Measurements from ENCODE around the gene GPR162.

GPR162 gene

DNA sequence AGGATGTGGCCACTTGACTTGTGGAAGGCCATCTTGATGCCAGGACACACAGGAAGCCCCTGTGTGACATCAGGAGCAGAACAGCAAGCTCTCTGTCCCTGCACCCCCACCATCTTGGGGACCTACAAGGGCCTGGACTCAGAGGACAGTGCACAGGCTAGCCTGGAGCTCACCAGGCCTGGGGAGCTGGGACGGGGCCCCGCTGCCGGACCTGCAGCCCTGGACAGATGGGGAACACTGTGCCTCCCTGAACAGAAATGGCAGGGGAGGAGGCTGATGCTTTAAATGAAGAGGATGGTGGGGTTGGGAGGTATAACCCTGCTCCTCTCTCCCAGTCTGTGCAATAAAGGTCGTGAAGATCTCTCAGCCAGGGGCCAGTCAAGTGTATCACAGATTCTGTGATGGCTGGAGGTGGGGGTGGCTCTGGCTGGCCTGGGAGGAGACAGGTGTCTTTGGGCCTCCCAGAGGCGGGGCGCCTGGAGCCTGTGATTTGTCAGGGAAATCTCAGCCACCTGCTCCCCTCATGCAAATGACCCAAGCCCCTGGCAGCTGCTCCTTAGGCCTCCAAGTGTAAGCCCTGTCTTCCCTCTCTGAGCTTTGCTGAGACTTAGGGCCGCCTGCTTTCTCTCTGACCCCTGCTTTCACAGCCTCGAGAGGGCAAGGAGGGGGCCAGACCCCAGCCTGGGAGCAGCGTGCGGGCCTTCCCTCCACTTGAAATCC, 18.0 kb downstream of the GPR162 start:
- DNase-seq, result no peak

DNA sequence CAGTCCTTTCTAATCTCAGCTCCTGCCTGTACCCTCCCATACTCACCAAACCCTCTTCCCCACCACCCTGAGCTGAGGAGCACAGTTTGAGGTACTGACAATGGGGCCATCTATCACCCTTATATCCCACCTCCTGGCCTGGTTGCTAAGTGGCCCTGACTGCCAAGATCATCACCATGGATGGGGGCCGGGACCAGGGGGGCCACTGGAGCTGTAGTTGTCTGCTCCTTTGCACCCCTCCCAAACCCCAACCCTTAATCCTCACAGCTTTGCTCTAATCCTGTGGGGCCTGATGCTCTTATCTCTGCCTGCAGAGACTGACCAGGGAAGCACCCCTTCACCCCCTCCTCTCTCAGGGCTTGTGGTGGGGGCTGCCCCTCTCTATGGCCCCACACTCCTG, 18.7 kb downstream of the GPR162 start:
- no peak for DNase-seq

DNA sequence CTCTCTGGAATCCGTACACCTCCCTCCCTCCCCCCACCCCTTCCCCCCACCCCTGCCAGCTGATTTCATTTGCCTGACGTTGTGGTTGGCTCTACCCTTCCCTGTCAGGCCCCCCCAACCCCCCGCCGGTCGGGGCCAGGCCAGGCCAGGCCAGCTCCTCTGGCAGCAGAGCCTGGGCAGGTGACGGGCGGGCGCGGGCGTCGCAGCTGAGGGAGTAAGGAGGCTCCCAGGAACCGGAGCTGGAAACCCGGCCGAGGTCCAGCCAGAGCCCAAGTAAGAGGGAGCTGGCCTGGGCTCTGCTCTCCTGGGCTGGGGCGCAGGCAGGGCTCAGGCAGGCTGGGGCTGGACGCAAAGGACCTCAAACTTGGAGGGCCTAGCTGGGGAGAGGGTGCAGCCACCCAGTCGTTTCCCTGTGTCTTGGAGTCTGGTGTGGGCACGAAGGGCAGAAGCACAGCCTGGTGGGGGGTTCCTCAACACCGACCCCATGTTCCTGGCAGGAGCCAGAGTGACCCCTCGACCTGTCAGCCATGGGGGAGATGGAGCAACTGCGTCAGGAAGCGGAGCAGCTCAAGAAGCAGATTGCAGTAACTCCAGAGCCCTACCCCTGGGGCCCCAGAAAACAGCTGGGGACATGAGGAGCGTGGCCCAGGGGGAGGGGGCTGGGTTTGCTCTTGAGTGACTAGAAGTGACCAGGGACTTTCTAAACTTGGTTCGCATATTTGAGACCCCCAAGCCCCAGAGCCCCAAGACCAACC, 19.3 kb downstream of the GPR162 start, which contains the start of gene GNB3:
Gene GNB3 (plus strand): TSS at position 165 of the 755 bp plus-strand sequence. CDS start 363 bp downstream, at position 528.
- no peak for DNase-seq

DNA sequence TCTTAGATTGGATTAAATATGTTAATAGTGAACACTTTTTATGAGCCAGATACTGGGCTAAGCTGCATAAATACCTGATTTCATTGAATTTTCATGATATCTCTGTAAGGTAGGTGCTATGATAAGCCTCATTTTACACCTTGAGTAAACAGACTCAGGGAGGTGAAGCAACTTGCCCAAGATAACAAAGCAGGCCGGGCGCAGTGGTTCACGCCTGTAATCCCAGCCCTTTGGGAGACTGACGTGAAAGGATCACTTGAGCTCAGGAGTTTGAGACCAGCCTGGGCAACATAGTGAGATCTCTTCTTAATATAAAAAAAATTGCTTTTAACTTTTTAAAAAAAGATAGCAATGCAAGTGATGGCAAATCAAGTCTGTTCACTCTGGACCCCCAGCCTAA, 20.5 kb downstream of the GPR162 start:
- DNase-seq, result no peak

DNA sequence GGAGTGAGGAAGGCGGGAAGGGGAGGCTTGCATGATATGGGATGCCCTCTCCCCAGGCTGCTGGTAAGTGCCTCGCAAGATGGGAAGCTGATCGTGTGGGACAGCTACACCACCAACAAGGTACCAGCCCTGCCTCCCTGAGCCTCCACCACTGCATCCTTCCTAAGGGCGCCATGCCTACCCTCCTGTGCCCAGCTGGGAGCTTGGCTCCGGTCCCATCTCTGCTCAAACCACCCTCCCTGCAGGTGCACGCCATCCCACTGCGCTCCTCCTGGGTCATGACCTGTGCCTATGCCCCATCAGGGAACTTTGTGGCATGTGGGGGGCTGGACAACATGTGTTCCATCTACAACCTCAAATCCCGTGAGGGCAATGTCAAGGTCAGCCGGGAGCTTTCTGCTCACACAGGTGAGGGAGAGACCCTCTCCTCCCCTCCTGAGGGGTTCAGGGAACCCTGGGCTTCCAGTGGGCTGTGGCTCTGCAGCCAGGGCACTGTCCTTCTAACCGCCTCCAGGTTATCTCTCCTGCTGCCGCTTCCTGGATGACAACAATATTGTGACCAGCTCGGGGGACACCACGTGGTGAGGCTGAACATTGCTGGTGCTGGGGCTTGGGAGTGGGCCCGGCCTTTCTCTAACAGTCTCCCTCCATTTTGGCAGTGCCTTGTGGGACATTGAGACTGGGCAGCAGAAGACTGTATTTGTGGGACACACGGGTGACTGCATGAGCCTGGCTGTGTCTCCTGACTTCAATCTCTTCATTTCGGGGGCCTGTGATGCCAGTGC, 21.7 kb downstream of the GPR162 start:
- no peak for DNase-seq

DNA sequence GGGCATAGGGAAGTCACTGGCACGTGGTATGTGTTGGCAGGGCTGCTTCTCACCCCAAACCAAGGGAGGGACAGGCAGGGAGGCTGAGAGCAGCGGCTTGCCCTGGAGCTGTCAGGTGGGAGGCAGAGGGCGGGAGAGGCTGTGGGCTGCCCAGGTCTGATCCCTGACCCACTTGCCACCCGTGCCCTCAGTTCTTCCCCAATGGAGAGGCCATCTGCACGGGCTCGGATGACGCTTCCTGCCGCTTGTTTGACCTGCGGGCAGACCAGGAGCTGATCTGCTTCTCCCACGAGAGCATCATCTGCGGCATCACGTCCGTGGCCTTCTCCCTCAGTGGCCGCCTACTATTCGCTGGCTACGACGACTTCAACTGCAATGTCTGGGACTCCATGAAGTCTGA, 23.8 kb downstream of the GPR162 start:
- DNase-seq, result no peak

DNA sequence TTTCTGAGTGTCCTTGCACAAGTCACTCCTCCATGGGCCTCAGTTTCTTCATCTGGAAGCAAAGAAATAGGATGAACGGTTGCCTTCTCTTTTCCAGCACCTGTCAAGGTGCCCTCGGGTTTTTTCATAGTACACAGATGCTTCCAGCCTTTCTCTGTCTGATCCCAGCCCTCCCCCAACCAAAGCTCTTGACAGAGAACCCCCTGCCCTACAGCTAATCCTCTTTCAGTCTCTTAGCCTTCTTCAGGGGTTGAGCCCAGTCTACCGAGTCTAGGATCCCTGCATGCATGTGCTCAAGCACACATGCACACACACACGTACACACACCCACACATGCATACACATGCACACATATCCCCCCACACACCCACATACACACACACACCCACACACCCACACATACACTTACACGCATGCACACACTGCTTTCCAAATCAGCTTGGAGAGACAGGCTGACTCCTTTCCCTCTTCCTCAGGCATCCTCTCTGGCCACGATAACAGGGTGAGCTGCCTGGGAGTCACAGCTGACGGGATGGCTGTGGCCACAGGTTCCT, 24.8 kb downstream of the GPR162 start:
- no peak for DNase-seq

DNA sequence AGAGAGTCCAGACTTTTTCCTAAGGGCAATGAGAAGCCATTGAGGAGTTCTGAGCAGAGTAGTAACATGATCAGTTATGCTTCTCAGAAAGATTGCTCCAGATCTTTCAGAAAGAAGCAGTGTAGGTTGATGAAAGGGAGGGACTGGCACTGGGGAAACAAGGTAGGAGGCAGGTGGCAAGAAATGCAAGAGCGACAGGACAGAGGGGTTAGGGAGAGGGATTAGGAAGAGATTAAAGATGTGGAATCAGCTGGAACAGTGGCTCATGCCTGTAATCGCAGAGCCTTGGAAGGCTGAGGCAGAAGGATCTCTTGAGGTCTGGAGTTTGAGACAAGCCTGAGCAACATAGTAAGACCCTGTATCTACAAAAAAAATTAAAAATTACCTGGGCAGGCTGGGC, 26.1 kb downstream of the GPR162 start:
- DNase-seq, result no peak

DNA sequence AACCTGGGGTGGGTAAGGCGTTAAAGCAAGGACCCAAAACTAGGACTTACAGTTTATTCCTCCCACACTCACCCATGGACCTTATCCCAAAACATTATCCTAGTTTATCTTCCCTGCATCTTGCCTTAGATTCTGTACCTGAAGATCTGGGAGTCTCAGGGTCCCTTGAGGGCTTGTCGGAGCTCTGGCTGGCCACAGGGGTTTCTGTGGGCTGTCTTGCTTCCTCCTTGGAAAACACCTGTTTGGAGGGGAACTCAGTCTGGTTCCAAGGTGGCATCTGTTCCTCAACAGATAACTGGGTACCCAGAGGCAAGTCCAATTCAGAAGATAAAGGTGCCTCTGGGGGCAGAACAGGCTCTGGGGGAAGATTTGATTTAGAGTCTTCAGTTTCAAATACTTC, 27.8 kb downstream of the GPR162 start:
- no peak for DNase-seq

DNA sequence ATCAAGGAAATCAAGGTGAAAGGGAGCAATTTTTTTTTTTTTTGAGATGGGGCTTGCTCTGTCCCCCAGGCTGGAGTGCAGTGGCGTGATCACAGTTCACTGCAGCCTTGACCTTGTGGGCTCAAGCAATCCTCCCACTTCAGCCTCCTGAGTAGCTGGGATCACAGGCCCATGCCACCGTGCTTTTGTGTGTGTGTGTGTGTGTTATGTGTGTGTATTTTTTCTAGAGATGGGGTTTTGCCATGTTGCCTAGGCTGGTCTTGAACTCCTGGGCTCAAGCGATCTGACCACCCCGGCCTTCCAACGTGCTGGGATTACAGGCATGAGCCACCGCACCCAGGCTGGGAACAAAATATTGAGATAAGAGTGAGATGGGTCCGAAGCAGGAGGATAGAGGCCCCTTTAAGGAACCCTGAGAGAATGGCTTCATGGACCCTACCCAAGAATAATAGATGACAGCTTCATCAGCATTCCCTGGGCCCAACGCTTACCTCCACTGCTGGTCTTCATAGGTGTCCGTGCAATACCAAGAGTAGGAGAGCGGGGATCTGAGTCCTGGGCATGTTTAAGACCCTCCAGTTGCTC, 28.4 kb downstream of the GPR162 start:
- DNase-seq, result no peak

DNA sequence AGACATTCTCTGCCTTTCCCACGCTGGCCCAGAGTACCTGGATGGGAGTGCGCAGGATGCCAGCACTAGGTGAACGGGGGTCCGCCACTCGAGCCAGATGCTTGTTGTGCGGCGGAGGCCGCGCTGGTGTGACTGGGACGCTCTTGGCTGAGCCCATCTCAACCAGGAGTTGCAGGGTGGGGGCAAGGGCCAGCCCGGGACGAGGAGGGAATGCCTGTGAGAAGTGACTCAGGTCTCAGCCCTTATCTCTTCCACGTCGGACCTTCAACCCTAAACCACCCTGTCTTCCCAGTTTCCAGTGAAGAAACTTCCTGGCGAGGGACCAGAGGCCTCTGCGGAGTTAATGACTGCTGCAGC, 29.2 kb downstream of the GPR162 start:
- no peak for DNase-seq

DNA sequence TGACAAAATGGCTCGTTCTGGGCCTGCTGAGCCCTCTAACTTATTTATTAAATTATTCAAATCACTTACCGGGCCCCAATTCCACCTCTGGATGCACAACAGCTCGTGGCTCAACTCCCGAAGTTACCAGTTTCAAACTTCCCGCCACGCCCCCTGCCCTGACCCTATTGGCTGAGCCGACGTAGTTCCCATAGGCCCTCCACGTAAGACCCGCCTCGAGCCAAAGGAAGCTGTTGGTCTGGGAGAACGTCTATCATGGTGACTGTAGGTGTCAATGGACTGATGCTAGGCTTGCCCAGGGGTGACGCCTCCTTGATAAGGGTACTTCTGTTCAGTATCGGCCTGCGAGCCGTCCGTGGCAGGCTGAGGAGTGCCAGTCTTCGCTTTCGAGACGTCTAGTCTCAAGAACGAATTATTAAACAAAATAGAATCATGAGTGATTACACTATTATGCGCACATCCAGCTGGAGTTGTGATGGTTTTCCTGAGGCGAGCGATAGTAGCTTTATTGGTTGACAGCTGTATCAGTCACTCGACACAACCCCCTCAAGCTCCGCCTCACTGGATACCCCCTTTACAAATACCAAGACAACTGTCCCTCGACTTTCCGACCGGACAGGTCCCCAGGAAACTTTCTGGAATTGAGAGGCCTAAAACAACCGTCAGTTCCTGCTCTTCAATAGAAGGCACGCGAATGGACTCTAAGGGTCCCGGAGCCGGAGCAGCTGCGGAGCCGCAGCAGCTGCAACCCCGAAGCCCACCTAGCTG, 29.7 kb downstream of the GPR162 start, which contains the start of gene CDCA3:
Gene CDCA3 (minus strand): TSS at position 134 of the 768 bp plus-strand sequence. CDS start 334 bp downstream, outside the sequence.
- DNase-seq, result peak; percentile 91

DNA sequence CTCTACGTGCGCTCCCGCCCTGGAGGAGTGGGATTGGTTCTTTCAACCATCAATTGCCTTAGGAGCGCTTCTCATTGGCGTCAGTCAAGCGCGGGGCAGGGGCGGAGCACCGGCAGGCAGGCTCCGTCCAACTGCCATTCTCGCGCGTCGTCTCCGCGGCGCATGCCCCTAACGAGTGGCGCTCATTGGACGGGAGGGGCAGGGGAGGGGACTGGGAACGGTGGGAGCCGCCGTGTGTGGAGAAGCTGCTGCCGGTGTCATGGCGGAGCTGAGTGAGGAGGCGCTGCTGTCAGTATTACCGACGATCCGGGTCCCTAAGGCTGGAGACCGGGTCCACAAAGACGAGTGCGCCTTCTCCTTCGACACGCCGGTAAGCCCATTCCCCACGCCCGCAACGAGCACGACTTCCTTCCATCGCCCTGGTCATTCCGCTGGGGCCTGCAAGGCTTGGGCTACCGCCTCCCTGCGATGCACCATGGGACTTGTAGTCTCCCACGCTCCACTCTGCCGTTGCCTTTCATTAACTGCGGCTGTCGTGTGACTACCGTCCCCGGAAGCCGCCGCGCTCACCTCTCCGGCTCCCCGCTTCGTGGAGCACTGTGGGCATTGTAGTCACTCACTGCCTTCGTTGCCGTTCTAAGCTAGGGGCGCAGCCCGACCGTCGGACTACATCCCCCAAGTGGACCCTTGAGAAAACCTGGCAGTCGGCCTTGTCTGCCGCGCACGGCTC, 30.5 kb downstream of the GPR162 start, which contains the start of gene USP5:
Gene USP5 (plus strand): TSS at position 230 of the 730 bp plus-strand sequence. CDS start 30 bp downstream, at position 260.
- DNase-seq, result peak; percentile 99

DNA sequence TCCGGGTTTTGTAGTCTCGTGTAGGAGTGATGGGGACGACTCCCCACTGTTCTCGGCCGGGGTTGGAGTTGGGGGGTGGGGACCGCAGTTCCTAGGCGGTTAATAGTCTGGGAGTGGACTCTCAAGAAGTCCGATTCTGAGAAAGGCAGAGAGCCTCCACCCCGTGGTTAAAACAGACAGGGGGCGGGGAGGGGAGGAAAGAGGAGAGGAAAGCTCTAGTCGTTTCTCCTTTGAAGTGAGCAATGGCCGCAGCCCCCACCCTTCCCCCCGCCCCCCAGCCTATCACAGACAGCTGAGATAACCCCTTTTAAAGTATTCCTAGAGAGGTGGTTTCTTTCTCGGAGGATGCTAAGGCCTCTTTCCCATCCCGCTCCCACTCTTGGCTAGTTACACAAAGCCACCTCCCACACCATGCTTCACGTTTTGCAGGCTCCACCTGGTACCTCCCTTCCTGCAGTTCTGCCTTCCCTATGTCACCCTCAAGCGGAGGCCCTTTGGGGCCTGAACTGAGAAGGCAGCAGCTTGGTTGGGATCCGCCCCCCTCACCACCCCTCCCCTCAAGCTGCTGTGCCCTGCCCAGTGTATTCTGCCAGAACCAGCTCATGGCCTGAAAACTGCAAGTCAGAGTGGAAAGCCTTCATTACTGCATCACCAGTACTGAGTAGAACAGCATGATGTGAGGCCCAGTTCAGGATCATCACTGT, 31.2 kb downstream of the GPR162 start:
- DNase-seq, result peak; percentile 81

DNA sequence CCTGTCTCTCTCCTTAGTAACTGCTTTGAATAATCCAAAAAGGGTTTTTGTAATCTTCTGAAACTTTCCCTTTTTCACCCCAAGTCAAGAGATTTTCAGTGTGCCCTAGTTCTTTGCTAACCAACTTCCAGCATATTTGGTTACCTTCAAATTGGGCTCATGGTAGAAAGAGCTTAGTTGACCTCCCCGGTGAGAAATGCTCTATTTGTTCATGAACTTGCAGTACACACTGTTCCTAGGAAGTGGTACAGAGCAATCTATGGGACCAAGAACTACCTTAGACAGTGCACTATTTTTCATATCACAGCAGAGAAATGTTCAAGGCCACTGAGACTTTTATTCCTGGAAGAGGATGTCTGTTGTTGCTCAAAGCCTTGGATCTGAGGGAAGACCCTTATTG, 32.0 kb downstream of the GPR162 start:
- no peak for DNase-seq

DNA sequence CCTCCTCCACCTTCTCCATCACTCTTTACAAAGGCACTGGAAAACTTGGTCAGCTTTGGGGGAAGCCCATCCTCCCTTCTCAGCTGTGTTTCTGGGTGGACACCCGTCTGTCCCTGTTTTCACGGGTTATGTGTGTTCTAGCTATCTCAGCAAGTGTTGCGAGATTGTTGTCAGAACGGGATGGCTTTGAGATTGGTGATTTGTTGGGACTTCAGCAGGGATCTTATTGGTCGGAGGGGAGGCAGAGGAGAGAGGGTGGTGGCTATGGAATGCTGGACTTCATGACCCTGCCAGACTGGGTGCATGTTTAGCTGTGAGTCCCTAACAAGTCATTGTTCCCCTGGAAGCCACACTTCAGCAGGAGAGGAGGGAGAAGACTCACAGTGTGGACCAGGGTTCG, 32.4 kb downstream of the GPR162 start:
- DNase-seq, result no peak

DNA sequence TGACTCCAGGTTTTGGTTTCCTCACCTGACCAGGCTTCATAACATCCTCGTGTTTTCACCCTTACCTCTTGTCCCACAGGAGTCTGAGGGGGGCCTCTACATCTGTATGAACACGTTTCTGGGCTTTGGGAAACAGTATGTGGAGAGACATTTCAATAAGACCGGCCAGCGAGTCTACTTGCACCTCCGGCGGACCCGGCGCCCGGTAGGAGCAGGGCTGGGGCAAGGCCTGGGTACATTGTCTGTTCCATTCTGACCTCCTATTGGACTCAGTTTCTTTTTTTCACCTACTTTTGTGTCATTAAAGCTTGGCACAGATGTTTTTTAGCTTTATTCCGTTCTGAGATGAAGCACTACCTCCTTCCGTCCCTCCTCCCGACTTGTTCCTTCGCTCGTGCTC, 33.7 kb downstream of the GPR162 start:
- no peak for DNase-seq

DNA sequence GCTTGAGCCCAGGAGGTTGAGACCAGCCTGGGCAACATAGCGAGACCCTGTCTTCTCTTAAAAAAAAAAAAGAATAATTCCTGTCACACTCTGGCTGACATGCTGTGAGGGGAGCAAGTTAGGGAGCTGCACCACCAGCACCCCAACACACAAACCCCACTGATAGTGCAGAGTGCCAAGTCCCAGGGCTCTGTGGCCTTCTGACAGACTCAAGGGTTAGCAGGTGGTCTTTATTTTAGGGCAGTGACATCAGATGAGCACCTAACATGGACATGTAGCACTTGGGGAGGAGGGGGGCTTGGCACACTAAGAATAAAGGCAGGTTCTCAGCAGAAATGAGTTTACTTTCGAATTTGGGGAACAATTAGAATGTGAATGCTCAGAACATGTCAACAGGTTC, 37.2 kb downstream of the GPR162 start:
- no peak for DNase-seq

DNA sequence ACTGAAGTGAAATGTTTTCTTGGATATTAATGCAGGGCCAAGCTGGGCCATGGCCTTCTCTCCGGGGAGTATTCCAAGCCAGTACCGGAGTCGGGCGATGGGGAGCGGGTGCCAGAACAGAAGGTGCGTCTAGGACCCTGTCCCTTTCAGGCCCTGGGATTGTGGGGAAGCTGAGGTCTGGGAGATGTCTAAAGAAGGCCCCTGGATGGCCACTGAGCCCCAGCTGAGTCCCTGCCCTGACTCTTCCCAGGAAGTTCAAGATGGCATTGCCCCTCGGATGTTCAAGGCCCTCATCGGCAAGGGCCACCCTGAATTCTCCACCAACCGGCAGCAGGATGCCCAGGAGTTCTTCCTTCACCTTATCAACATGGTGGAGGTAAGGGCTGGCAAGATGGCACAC, 38.5 kb downstream of the GPR162 start:
- no peak for DNase-seq

DNA sequence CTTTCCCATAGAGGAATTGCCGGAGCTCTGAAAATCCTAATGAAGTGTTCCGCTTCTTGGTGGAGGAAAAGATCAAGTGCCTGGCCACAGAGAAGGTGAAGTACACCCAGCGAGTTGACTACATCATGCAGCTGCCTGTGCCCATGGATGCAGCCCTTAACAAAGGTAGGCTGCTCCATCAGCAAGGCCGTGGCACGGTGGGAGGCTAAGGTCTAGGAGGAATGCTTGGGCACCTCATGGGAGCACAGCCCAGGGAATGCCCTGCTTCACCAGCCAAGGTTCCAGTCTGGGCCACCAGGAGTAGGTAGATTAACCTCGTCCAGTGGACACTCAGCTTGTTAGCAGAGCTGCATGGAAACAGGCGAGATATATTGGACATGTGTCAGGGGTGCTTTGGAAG, 39.3 kb downstream of the GPR162 start:
- no peak for DNase-seq

DNA sequence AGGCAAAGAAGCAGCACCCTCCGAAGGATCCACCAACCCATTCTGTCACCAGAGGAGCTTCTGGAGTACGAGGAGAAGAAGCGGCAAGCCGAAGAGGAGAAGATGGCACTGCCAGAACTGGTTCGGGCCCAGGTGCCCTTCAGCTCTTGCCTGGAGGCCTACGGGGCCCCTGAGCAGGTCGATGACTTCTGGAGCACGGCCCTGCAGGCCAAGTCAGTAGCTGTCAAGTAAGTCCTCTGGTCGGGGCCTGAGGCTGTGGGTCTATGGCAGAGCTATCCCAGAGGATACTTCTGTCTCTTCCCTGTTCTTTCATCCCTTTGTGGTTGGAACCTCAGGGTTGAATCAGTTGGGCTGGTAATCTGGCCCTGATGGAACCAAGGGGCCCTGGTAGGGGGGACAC, 39.8 kb downstream of the GPR162 start:
- no peak for DNase-seq
